Measurements from ENCODE around the gene TMEM121.
"Not testable (repeated sequence)": the region's sequence is repeated elsewhere in the genome, so short reads cannot be mapped to it uniquely, and the experiment has no call there.

Gene TMEM121

GRCh38 chr14:105572063-105572462 is 45.7 kb downstream of the TMEM121 start:
- not testable (repeated sequence) for FAIRE-seq

GRCh38 chr14:105573841-105574240 is 47.5 kb downstream of the TMEM121 start:
- not testable (repeated sequence) for FAIRE-seq

- not testable (repeated sequence) for FAIRE-seq
Measured at GRCh38 chr14:105574411-105574810, 48.0 kb downstream of the TMEM121 start.

GRCh38 chr14:105575016-105575700 is 48.8 kb downstream of the TMEM121 start:
- not testable (repeated sequence) for FAIRE-seq

- no peak for FAIRE-seq
Measured at GRCh38 chr14:105576525-105577088, 50.2 kb downstream of the TMEM121 start.

GRCh38 chr14:105577314-105577861 is 51.0 kb downstream of the TMEM121 start:
- FAIRE-seq = no peak

GRCh38 chr14:105578070-105578469 is 51.7 kb downstream of the TMEM121 start:
- FAIRE-seq = no peak

- FAIRE-seq = not testable (repeated sequence)
Measured at GRCh38 chr14:105579221-105579620, 52.8 kb downstream of the TMEM121 start.
